HepG2 (cell line): ENCODE results near the gene SP3. TPM values are rescaled to one million over a fixed set of nuclear protein-coding genes. Genes with fewer than 3 reads are reported as not detected.

Source experiments
- ATAC-seq: fragments of 200-7000 bp; cut with Tn5 transposase; 3 replicates; pipeline ENCODE4 v1.9.1; 2020; ENCODE audit warnings: mild to moderate bottlenecking, moderate library complexity
- BruUV-seq: library from RNA; stranded (reverse); fragments of 400-500 nt; replicated peaks from 2 replicates; lab custom pipeline; 2021; lab: Mats Ljungman, UMichigan
- CTCF ChIA-PET: fragments of 300-600 bp; formaldehyde crosslinking; extraction: SDS; loops from one replicate; lab custom pipeline; 2021; ENCODE audit warnings: low total read pairs, inconsistent platforms, low intra/inter-chr PET ratio; lab: Yijun Ruan, JAX
- POLR2A ChIA-PET: fragments of 350-600 bp; sonication (Branson Sonifier 250); formaldehyde crosslinking; loops from one replicate; lab custom pipeline; 2020; ENCODE audit warnings: antibody characterized with exemption, inconsistent platforms; lab: Yijun Ruan, JAX
- DNase-seq: peaks from one replicate; pipeline ENCODE4 v3.0.0-alpha.2; 2015; ENCODE audit warnings: low spot score
- FAIRE-seq: peaks from 3 replicates; lab custom pipeline; 2011; peaks lifted over from hg19 to GRCh38; lab: Jason Lieb, UNC
- H2AFZ ChIP-seq: one replicate; pipeline ENCODE4 v1.6.1; 2011; ENCODE audit warnings: low read length, inconsistent platforms
- H3K27ac ChIP-seq: fragments of 300-600 bp; 3 replicates; pipeline ENCODE4 v1.8.0; 2011; ENCODE audit warnings: mixed run types, mild to moderate bottlenecking, mixed read lengths, low read length, inconsistent platforms; ENCODE audit not compliant: insufficient read depth; ENCODE audit errors: extremely low read length
- H3K27me3 ChIP-seq, 2 experiments: fragments of 200-600 bp in 1 of 2; 2 replicates in 1 of 2; 3 replicates in 1 of 2; pipeline versions ENCODE4 v1.6.0 to v1.8.0; 2011; ENCODE audit warnings: low read length in 2 of 2, mild to moderate bottlenecking in 2 of 2, moderate library complexity in 2 of 2, inconsistent platforms in 1 of 2; ENCODE audit not compliant: insufficient read depth in 2 of 2, control insufficient read depth in 1 of 2
- H3K36me3 ChIP-seq, 2 experiments: fragments of 200-600 bp in 1 of 2; replicated peaks in 1 of 2; 2 replicates in 1 of 2; 3 replicates in 1 of 2; pipeline versions ENCODE4 v1.5.1 to v1.8.0; 2011; ENCODE audit warnings: low read length in 2 of 2, inconsistent platforms in 1 of 2; ENCODE audit not compliant: insufficient read depth in 2 of 2, control insufficient read depth in 1 of 2
- H3K4me1 ChIP-seq: 2 replicates; pipeline ENCODE4 v1.5.1; 2012; ENCODE audit warnings: low read length, inconsistent platforms; ENCODE audit not compliant: insufficient read depth
- H3K4me2 ChIP-seq: 2 replicates; pipeline ENCODE4 v1.6.0; 2011; ENCODE audit warnings: low read depth, low read length, inconsistent platforms
- H3K4me3 ChIP-seq, 3 experiments: fragments of 200-600 bp in 1 of 3; sonication (generic), shearing (Covaris generic) in 1 of 3; replicated peaks in 1 of 3; 2 replicates each; pipeline ENCODE4 v1.5.1; 2011 to 2016; ENCODE audit warnings: low read length in 3 of 3, inconsistent platforms in 2 of 3, low read depth in 2 of 3, mild to moderate bottlenecking in 2 of 3, control low read depth in 1 of 3, mixed read lengths in 1 of 3; ENCODE audit not compliant: insufficient read depth in 1 of 3
- H3K79me2 ChIP-seq: one replicate; pipeline ENCODE4 v1.6.1; 2011; ENCODE audit warnings: low read length, inconsistent platforms; ENCODE audit not compliant: insufficient read depth
- H3K9ac ChIP-seq: 2 replicates; pipeline ENCODE4 v1.6.0; 2011; ENCODE audit warnings: mild to moderate bottlenecking, low read depth, low read length, inconsistent platforms; ENCODE audit not compliant: insufficient read depth
- H3K9me3 ChIP-seq: 2 replicates; pipeline ENCODE4 v1.5.1; 2012; ENCODE audit warnings: mild to moderate bottlenecking, low read length
- H4K20me1 ChIP-seq: 2 replicates; pipeline ENCODE4 v1.6.0; 2011; ENCODE audit warnings: inconsistent platforms, mild to moderate bottlenecking, low read length, moderate library complexity; ENCODE audit not compliant: insufficient read depth
- ATRX ChIP-seq: sonication (generic); formaldehyde crosslinking; IDR thresholded peaks from 2 replicates; pipeline ENCODE4 v1.4.0; 2020; ENCODE audit warnings: missing genetic modification reagents, borderline replicate concordance
- BRD4 ChIP-seq: sonication (generic); formaldehyde crosslinking; IDR thresholded peaks from 2 replicates; pipeline ENCODE4 v1.4.0; 2020; ENCODE audit warnings: missing genetic modification reagents
- IKZF4 ChIP-seq: sonication (generic); formaldehyde crosslinking; IDR thresholded peaks from 2 replicates; pipeline ENCODE4 v1.5.1; 2020; ENCODE audit warnings: borderline replicate concordance, mild to moderate bottlenecking, low read depth, missing genetic modification reagents; ENCODE audit errors: not compliant biosample characterization
- MAFF ChIP-seq: IDR thresholded peaks from 2 replicates; pipeline ENCODE4 v1.6.1; 2011; ENCODE audit warnings: low read depth, low read length, improper control_type of control experiment
- MAX ChIP-seq: IDR thresholded peaks from 2 replicates; pipeline ENCODE4 v1.6.1; 2012; ENCODE audit warnings: inconsistent platforms
- MTF2 ChIP-seq: sonication (generic); formaldehyde crosslinking; IDR thresholded peaks from 2 replicates; pipeline ENCODE4 v1.5.0; 2020; ENCODE audit warnings: missing genetic modification reagents, borderline replicate concordance
- RFX5 ChIP-seq: IDR thresholded peaks from 2 replicates; pipeline ENCODE4 v1.6.1; 2011; ENCODE audit warnings: low read depth, low read length, improper control_type of control experiment
- RNF2 ChIP-seq: fragments of 450-650 bp; conservative IDR thresholded peaks from 2 replicates; pipeline ENCODE4 v1.6.1; 2016; ENCODE audit warnings: low read depth
- SALL1 ChIP-seq: sonication (generic); formaldehyde crosslinking; IDR thresholded peaks from 2 replicates; pipeline ENCODE4 v1.8.0; 2022; ENCODE audit warnings: mild to moderate bottlenecking, missing genetic modification reagents
- SAP130 ChIP-seq: IDR thresholded peaks from 2 replicates; pipeline ENCODE4 v1.6.1; 2016; ENCODE audit warnings: low read depth
- SOX13 ChIP-seq, 3 experiments: fragments of 450-650 bp in 1 of 3; sonication (generic) in 1 of 3; formaldehyde crosslinking in 1 of 3; IDR thresholded peaks in 2 of 3; conservative IDR thresholded peaks in 1 of 3; 2 replicates each; pipeline versions ENCODE4 v1.5.0 to v1.6.1; 2016 to 2020; ENCODE audit warnings: antibody characterized with exemption in 1 of 3, mild to moderate bottlenecking in 1 of 3, missing compliant biosample characterization in 1 of 3, missing genetic modification reagents in 1 of 3, moderate library complexity in 1 of 3
- U2AF2 ChIP-seq: fragments of 200-400 bp; formaldehyde crosslinking; IDR thresholded peaks from 2 replicates; pipeline ENCODE4 v1.6.1; 2017; ENCODE audit warnings: low read depth, mild to moderate bottlenecking, low read length
- ZIK1 ChIP-seq: sonication (generic); formaldehyde crosslinking; IDR thresholded peaks from 2 replicates; pipeline ENCODE4 v1.5.0; 2020; ENCODE audit warnings: mild to moderate bottlenecking, low read depth, missing genetic modification reagents, borderline replicate concordance
- ZNF350 ChIP-seq: sonication (generic); formaldehyde crosslinking; IDR thresholded peaks from 2 replicates; pipeline ENCODE4 v1.4.0; 2020; ENCODE audit warnings: mild to moderate bottlenecking, low read depth, missing genetic modification reagents, borderline replicate concordance
- ZNF431 ChIP-seq: sonication (generic); formaldehyde crosslinking; IDR thresholded peaks from 2 replicates; pipeline ENCODE4 v1.9.0; 2022; ENCODE audit warnings: missing genetic modification reagents, low read depth, mild to moderate bottlenecking, borderline replicate concordance
- ZNF451 ChIP-seq: sonication (generic); formaldehyde crosslinking; IDR thresholded peaks from 2 replicates; pipeline ENCODE4 v1.5.0; 2020; ENCODE audit warnings: mild to moderate bottlenecking, missing genetic modification reagents
- ZNF563 ChIP-seq: sonication (generic); formaldehyde crosslinking; IDR thresholded peaks from 2 replicates; pipeline ENCODE4 v1.8.0; 2022; ENCODE audit warnings: mild to moderate bottlenecking, moderate library complexity, missing genetic modification reagents
- ZNF605 ChIP-seq: sonication (generic); formaldehyde crosslinking; IDR thresholded peaks from 2 replicates; pipeline ENCODE4 v1.8.0; 2022; ENCODE audit warnings: mild to moderate bottlenecking, missing genetic modification reagents
- ZNF772 ChIP-seq: sonication (generic); formaldehyde crosslinking; IDR thresholded peaks from 2 replicates; pipeline ENCODE4 v1.5.0; 2020; ENCODE audit warnings: mild to moderate bottlenecking, missing genetic modification reagents
- ZSCAN20 ChIP-seq: sonication (generic); formaldehyde crosslinking; IDR thresholded peaks from 2 replicates; pipeline ENCODE4 v1.4.0; 2020; ENCODE audit warnings: missing genetic modification reagents, mild to moderate bottlenecking, borderline replicate concordance
- ZSCAN31 ChIP-seq: sonication (generic); formaldehyde crosslinking; IDR thresholded peaks from 2 replicates; pipeline ENCODE4 v1.5.0; 2020; ENCODE audit warnings: low read depth, mild to moderate bottlenecking, missing genetic modification reagents
- WGBS: methylation state at CpG from one replicate; pipeline ENCODE4 v1.1.6; 2017; ENCODE audit warnings: low lambda C conversion rate; 5-methylcytosine and 5-hydroxymethylcytosine counted together
- in situ Hi-C: cut with HindIII; loops from 2 replicates; pipeline ENCODE4 v1.10.0; 2017; ENCODE audit warnings: low pct_unique_long_range_greater_than_20kb; ENCODE audit not compliant: extremely low pct_ligation_motif_present
- intact Hi-C: fragments of 100-400 bp; cut with micrococcal nuclease; formaldehyde crosslinking; loops from one replicate; pipeline ENCODE4 v1.10.0; 2022; ENCODE audit not compliant: unreplicated experiment
- polyA plus RNA-seq, 8 experiments: library from polyadenylated mRNA; depleted of rRNA in 3 of 8; stranded (reverse) in 7 of 8; unstranded in 1 of 8; fragments of >200 nt; fragmentation: Illumina TruSeq in 4 of 8; extraction: Trizol in 4 of 8; gene quantifications; 2 replicates each; pipeline versions ENCODE4 v1.2.1 to v1.2.3, GENCODE V29; 2011 to 2016; ENCODE audit warnings: low read depth in 4 of 8, missing spikeins in 1 of 8, mixed read lengths in 1 of 8; ENCODE audit not compliant: insufficient read depth in 1 of 8
- total RNA-seq, 5 experiments: library from RNA; depleted of rRNA; stranded (reverse); fragments of >200 nt; fragmentation: Illumina TruSeq; extraction: Trizol; gene quantifications; 2 replicates each; pipeline ENCODE4 v1.2.3, GENCODE V29; 2016; ENCODE audit warnings: low read depth in 1 of 5

The SP3 gene
- total and polyA plus RNA-seq, 2 of the 13 experiments (the other 11 are each of a cell fraction or from before 2014, with no cell fraction given): 57.3 to 132 TPM

- CTCF ChIA-PET: no interaction called here
- Histone ChIP-seq H4K20me1 (no peaks in the 10 kb centered on the region), H3K36me3 (no peaks in the 10 kb centered on the region), H2AFZ (no peak overlapping the region), H3K27me3 (peaks cover 0 to 18% of the 10 kb centered on the region in 2 experiments; a peak in 1 of 5 replicates), H3K4me1 (peaks cover 14% of the 10 kb centered on the region), H3K4me3 (no peak overlapping the region), H3K79me2 (no peaks in the 10 kb centered on the region), H3K27ac (no peak overlapping the region), H3K9me3 (no peaks in the 10 kb centered on the region), H3K4me2 (no peak overlapping the region), H3K9ac (no peak overlapping the region)
- BruUV-seq: no TSS peak
- POLR2A ChIA-PET: no interaction called here
- in situ Hi-C loops: no loop called here
- intact Hi-C loops: no loop called here
- FAIRE-seq (no peak), ATAC-seq (no peak), DNase-seq (no peak)
- 57% methylated on average over 2 of the region's 2 CpGs for WGBS
- TF ChIP-seq ZSCAN20 (CRISPR knock-in tag) (no peak), SAP130 (peak; percentile 2; the same call in 1 of the 2 replicates)
Measured at GRCh38 chr2:173997753-173998152, 32.6 kb upstream of the SP3 start.

GRCh38 chr2:173997269-173997668 lies 32.1 kb upstream of the SP3 start:
- no peaks in the 10 kb centered on the region for H3K36me3 ChIP-seq
- no peaks in the 10 kb centered on the region for H3K79me2 ChIP-seq
- ATAC-seq: peak; percentile 64
- H3K9ac ChIP-seq: no peak overlapping the region
- in situ Hi-C loops: no loop called here
- WGBS: 4% methylated on average over 7 of the region's 7 CpGs
- H3K9me3 ChIP-seq: no peaks in the 10 kb centered on the region
- no peak overlapping the region for H2AFZ ChIP-seq
- H4K20me1 ChIP-seq: no peaks in the 10 kb centered on the region
- ChIA-PET POLR2A (no interaction called here), CTCF (no interaction called here)
- FAIRE-seq: no peak
- DNase-seq: no peak
- no peak overlapping the region for H3K4me3 ChIP-seq
- intact Hi-C loops: no loop called here
- no TSS peak for BruUV-seq
- no peak overlapping the region for H3K4me2 ChIP-seq
- H3K27ac ChIP-seq: no peak overlapping the region
- peaks cover 14% of the 10 kb centered on the region for H3K4me1 ChIP-seq
- H3K27me3 ChIP-seq: peaks cover 0 to 22% of the 10 kb centered on the region in 2 experiments; a peak in 1 of 5 replicates
- TF ChIP-seq ATRX (CRISPR knock-in tag) (no peak), MAX (peak; percentile 74), RFX5 (no peak), SOX13 (IDR thresholded peaks at IDR 0.05) (no peak), SOX13 (CRISPR knock-in tag; conservative IDR thresholded peaks at IDR 0.05 in 1 of 2, IDR thresholded peaks at IDR 0.05 in 1 of 2) (no peak), ZNF350 (no peak), ZNF431 (CRISPR knock-in tag) (no peak), ZNF563 (CRISPR knock-in tag) (0 out of 2 replicates have a peak, but pooled peaks have one; percentile 43), ZNF451 (CRISPR knock-in tag) (no peak), SALL1 (CRISPR knock-in tag) (peak; percentile 57), ZIK1 (CRISPR knock-in tag) (no peak), BRD4 (CRISPR knock-in tag) (no peak), RNF2 (0 out of 2 replicates have a peak, but pooled peaks have one; percentile 39), IKZF4 (CRISPR knock-in tag) (no peak), ZSCAN31 (CRISPR knock-in tag) (no peak), U2AF2 (no peak), MTF2 (CRISPR knock-in tag) (no peak), MAFF (peak; percentile 94), ZNF772 (CRISPR knock-in tag) (no peak), ZNF605 (CRISPR knock-in tag) (0 out of 2 replicates have a peak, but pooled peaks have one; percentile 31), SAP130 (peak; percentile 14; the same call in 1 of the 2 replicates)
